ENCODE results near the gene TIMP2.
"Not testable (repeated sequence)": the region's sequence is repeated elsewhere in the genome, so short reads cannot be mapped to it uniquely, and the experiment has no call there.

Gene TIMP2

GRCh38 chr17:78873519-78874340 lies 51.5 kb downstream of the TIMP2 start:
- H3K9me3 Mint-ChIP-seq = no peaks in the 10 kb centered on the region
- H3K4me1 Mint-ChIP-seq = peaks cover 40% of the 10 kb centered on the region
- H3K36me3 Mint-ChIP-seq (ENCODE audit: low read depth) = peaks cover 38% of the 10 kb centered on the region
- no peak overlapping the region for H3K4me3 Mint-ChIP-seq
- peak overlapping the region in 1 of 3 experiments; percentile 27 for H3K27ac Mint-ChIP-seq
- TF ChIP-seq CTCF (IDR thresholded peaks at IDR 0.05; ENCODE audit: unreplicated experiment in 3 of 3) = no peak
- H3K27me3 Mint-ChIP-seq (ENCODE audit: low read depth) = peaks cover 3% of the 10 kb centered on the region

GRCh38 chr17:78872486-78872885 lies 52.7 kb downstream of the TIMP2 start:
- Mint-ChIP-seq H3K27ac (no peak overlapping the region), H3K27me3 (ENCODE audit: low read depth) (peaks cover 3% of the 10 kb centered on the region), H3K36me3 (ENCODE audit: low read depth) (peaks cover 42% of the 10 kb centered on the region), H3K4me1 (peaks cover 33% of the 10 kb centered on the region), H3K9me3 (no peaks in the 10 kb centered on the region), H3K4me3 (no peak overlapping the region)
- no peak for TF ChIP-seq CTCF (IDR thresholded peaks at IDR 0.05; ENCODE audit: unreplicated experiment in 3 of 3)

GRCh38 chr17:78870621-78871020 lies 54.6 kb downstream of the TIMP2 start:
- Mint-ChIP-seq H3K27me3 (ENCODE audit: low read depth) (peaks cover 3% of the 10 kb centered on the region), H3K36me3 (ENCODE audit: low read depth) (peaks cover 41% of the 10 kb centered on the region), H3K9me3 (no peaks in the 10 kb centered on the region), H3K4me3 (no peak overlapping the region), H3K4me1 (peaks cover 21% of the 10 kb centered on the region), H3K27ac (no peak overlapping the region)
- no peak for TF ChIP-seq CTCF (IDR thresholded peaks at IDR 0.05; ENCODE audit: unreplicated experiment in 3 of 3)

GRCh38 chr17:78868391-78868790 lies 56.8 kb downstream of the TIMP2 start:
- TF ChIP-seq CTCF (IDR thresholded peaks at IDR 0.05; ENCODE audit: unreplicated experiment in 3 of 3) = no peak
- Mint-ChIP-seq H3K4me1 (peaks cover 2% of the 10 kb centered on the region), H3K27me3 (ENCODE audit: low read depth) (no peaks in the 10 kb centered on the region), H3K9me3 (no peaks in the 10 kb centered on the region), H3K27ac (no peak overlapping the region), H3K4me3 (no peak overlapping the region), H3K36me3 (ENCODE audit: low read depth) (peaks cover 38% of the 10 kb centered on the region)

- H3K36me3 Mint-ChIP-seq (ENCODE audit: low read depth) = peaks cover 39% of the 10 kb centered on the region
- H3K4me3 Mint-ChIP-seq; H3K9me3 Mint-ChIP-seq; H3K4me1 Mint-ChIP-seq; H3K27ac Mint-ChIP-seq; H3K27me3 Mint-ChIP-seq (ENCODE audit: low read depth): not testable (repeated sequence)
Measured at GRCh38 chr17:78867046-78867445, 58.1 kb downstream of the TIMP2 start.

GRCh38 chr17:78865682-78866390 lies 59.4 kb downstream of the TIMP2 start:
- Mint-ChIP-seq H3K4me1 (no peaks in the 10 kb centered on the region), H3K4me3 (no peak overlapping the region), H3K27me3 (ENCODE audit: low read depth) (no peaks in the 10 kb centered on the region), H3K36me3 (ENCODE audit: low read depth) (peaks cover 46% of the 10 kb centered on the region), H3K27ac (no peak overlapping the region), H3K9me3 (no peaks in the 10 kb centered on the region)
- peak; percentile 84 to 90 (median 89) for TF ChIP-seq CTCF (IDR thresholded peaks at IDR 0.05; ENCODE audit: unreplicated experiment in 3 of 3)
